Heart left ventricle (tissue), 13 donors: ENCODE results near the gene DNMT1.

Experiments
- CTCF ChIP-seq, 12 donors: fragments of 200-600 bp; sonication (generic) in 4 of 12; IDR thresholded peaks; one replicate each; pipeline versions ENCODE4 v1.5.0 to v1.8.0; 2018 to 2022; ENCODE audit warnings: antibody characterized with exemption in 12 of 12, mild to moderate bottlenecking in 5 of 12
- POLR2A ChIP-seq, 2 donors: fragments of 450-650 bp; IDR thresholded peaks; one replicate each; pipeline ENCODE4 v1.6.1; 2017; ENCODE audit warnings: antibody characterized with exemption in 2 of 2, mild to moderate bottlenecking in 2 of 2, moderate library complexity in 2 of 2
- donor health status: ischemic (EF 13 %, LVEDD 7.1; RV severe dilation, severe dysfunction).
- donor health status: DM: no; HTN: yes; CAD: no.
- donor health status: DM: no; HTN: no; CAD: no.
- donor health status: ischemic (EF 25% LVEDD 6.9; RV normal size, moderate dysfunction).
- donor health status: ischemic (EF 25% LVEDD 5.7; RV mildly dilated, moderate dysfunction).
- donor health status: ischemic (EF 35%, LVEDD 5.7; RV mildly dilated, moderate dysfunction).
- donor health status: nonischemic (EF 11% LVEDD 7.7; RV severe dilation, severe dysfunction).
- donor health status: DM: yes; HTN: yes; CAD: no.
- donor health status: PGD.
- donor health status: ischemic (EF 29% LVEDD 5.4; RV normal size, mild dysfunction).
- donor health status: nonischemic (EF 23%, LVEDD 6.1; RV moderate dilation, normal function).

- TF ChIP-seq CTCF (IDR thresholded peaks at IDR 0.05): no peak
- no peak for TF ChIP-seq POLR2A (IDR thresholded peaks at IDR 0.05)
Measured at GRCh38 chr19:10116085-10116865, 78.5 kb downstream of the DNMT1 start.
